ENCODE measurements around the gene PRR19.

The PRR19 gene

DNA sequence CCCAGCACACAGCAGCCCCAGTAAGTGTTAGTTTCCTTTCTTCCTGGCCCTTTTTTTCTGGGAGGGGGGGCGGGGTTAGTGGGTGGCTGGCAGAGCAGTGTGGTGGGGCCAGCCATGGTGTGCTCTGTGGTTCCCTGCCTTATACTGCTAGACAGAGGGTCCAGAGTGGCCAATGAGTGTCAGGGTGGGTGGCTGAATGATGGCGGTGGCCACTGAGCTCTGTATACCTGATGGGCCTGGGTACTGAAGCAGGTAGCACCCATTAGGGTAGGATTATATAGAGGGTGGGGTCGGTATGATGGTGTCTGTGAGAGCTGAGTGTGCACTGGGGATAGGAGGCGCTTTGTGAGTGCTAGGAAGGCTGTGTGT lies 19.1 kb upstream of the PRR19 start:
- DNase-seq = peak in 1 of 56 donors; percentile 31

- peak; percentile 47 to 97 (median 92) for DNase-seq
These were observed 18.5 kb upstream of the PRR19 start for GRCh38 chr19:42283188-42284065.

DNA sequence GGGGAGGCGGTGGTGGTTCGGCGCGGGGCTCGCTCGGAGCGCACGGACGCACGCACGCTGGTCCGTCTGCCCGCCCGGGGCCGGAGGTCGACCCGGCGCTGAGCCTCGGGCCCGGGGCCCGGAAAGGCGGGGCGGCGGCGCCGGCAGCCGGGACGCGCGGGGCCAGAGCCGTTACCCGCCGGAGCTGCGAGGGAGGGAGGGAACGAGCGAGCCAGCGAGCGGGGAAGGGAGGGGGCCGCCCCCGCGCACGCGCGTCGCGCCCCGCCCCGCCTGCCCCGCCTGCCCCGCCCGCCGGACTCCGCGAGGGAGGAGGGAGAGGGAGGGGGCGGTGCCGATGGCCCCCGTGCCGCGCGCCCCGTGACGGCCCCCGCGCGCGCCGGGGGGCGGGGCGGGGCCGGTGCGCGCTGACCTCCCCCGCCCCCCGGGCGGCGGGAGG lies 17.8 kb upstream of the PRR19 start:
- peak in 48 of 56 donors; percentile 39 to 96 (median 81) for DNase-seq

GRCh38 chr19:42284591-42285341 lies 17.2 kb upstream of the PRR19 start:
- peak in 2 of 56 donors; percentile 29 to 56 for DNase-seq

- no peak for DNase-seq
These were observed 16.4 kb upstream of the PRR19 start for GRCh38 chr19:42285541-42285941.

DNA sequence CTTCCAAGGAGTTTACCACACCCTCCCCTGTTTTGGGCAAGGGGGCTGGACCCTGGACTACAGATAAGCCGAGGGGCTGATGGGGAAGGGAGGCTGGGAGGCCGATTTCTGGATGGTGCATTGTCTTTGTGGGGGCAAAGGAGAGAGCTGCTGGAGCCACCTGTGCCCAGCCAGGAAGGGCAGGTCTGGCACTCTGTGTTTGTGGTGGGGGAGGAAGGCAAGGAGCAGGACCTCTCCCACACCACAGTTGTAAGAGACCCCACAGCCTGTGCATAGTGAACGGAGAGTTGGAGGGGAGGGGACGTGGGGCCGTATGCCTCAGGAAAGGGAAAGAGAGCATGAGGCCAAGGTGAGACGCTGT lies 16.0 kb upstream of the PRR19 start:
- no peak for DNase-seq

DNA sequence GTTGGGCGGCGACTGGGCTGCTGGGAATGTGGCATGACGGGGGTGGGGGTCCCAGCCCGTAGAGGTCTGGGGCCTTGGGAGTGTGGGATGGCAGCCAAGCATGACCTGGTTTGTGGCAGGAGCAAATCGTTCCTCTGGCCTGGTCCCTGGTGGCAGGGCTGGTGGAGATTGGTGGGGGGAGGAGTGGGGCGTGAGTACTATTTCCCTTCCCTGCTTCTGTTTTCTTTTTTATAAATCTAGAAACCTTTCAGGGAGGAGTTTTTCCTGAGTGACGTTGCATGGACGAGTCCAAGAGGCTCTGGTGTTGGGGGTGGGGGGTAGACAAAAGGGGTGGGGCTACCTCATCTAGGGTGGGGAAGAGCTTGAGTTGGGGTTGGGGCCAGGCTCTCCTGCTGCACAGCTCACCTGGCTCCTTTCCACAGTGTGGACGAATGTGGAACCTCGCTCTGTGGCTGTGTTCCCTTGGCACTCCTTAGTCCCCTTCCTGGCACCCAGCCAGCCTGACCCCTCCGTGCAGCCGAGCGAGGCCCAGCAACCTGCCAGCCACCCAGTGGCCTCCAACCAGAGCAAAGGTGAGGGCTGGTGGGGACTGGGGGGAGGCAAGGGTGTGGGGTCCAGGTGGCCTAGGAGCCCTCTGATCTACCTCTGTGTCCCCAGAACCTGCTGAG lies 15.4 kb upstream of the PRR19 start:
- DNase-seq = peak in 22 of 56 donors; percentile 11 to 81 (median 36)

GRCh38 chr19:42287017-42287826 lies 14.7 kb upstream of the PRR19 start:
- DNase-seq = no peak

GRCh38 chr19:42287827-42288107 lies 14.2 kb upstream of the PRR19 start:
- DNase-seq = no peak

DNA sequence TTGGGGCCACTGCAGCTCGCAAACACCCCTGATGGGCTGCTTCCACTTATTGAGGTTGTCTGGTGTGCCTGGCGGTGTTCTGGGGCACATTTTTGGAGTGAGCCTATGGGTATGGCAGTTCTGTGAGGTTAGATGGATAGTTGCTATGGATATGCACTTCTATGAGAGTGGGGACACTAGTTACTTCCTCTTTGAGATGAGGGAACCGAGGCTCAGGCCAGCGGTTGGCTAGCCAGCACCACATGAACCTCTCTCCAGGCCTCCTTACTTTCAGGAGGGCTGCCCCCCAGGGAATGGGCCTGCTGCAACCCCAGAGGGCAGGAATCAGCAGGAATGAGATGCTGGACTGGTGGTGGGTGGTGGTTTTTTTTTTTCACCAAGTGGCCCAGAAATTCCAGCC lies 13.5 kb upstream of the PRR19 start:
- DNase-seq = no peak

GRCh38 chr19:42288881-42289555 lies 12.9 kb upstream of the PRR19 start:
- no peak for DNase-seq

DNA sequence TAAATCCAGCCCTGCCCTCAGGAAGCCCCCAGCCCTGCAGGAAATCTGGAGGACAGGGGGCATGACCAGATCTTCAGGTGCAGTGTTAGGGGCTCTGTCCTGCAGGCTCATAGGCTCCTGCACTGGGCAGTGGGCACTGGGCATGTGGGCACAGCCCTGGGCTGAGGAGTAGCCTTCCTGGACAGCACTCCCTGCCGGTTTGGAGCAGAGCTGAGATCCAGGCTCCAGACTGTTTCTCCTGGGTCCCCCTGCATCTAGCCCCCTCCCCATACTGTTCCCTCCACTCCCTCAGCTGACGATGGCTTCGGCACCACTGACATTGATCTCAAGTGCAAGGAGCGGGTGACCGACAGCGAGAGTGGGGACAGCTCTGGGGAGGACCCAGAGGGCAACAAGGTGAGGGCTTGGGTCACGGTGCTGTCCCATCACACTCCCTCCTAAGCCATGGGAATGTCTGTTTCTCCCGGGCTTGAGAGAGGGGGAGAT lies 12.3 kb upstream of the PRR19 start:
- no peak for DNase-seq

DNA sequence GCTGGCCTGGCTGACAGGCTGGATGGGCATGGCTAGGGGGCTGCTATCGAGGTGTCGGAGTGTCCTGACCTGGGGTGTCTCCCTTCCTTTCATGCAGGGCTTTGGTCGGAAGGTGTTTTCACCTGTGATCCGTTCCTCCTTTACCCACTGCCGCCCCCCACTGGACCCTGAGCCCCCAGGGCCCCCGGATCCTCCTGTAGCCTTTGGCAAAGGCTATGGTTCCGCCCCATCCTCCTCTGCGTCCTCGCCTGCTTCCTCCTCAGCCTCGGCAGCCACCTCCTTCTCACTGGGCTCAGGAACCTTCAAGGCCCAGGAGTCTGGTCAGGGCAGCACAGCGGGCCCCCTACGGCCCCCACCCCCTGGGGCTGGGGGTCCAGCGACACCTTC lies 11.8 kb upstream of the PRR19 start:
- DNase-seq = no peak

DNA sequence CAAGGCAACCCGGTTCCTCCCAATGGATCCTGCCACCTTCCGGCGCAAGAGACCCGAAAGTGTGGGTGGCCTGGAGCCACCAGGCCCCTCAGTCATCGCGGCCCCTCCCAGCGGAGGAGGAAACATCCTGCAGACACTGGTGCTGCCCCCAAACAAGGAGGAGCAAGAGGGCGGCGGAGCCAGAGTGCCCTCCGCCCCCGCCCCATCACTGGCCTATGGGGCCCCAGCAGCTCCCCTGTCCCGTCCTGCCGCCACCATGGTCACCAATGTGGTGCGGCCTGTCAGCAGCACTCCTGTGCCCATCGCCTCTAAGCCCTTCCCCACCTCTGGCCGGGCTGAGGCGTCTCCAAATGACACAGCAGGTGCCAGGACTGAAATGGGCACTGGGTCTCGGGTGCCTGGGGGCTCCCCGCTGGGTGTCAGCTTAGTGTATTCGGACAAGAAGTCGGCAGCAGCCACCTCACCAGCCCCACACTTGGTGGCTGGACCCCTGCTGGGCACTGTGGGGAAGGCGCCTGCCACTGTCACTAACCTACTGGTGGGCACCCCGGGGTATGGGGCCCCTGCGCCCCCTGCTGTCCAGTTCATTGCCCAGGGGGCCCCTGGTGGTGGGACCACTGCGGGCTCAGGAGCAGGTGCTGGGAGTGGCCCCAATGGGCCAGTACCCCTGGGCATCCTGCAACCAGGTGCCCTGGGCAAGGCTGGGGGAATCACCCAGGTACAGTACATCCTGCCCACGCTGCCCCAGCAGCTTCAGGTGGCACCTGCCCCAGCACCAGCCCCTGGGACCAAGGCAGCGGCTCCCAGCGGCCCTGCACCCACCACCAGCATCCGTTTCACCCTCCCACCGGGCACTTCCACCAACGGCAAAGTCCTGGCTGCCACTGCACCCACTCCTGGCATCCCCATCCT lies 11.2 kb upstream of the PRR19 start:
- DNase-seq = no peak

DNA sequence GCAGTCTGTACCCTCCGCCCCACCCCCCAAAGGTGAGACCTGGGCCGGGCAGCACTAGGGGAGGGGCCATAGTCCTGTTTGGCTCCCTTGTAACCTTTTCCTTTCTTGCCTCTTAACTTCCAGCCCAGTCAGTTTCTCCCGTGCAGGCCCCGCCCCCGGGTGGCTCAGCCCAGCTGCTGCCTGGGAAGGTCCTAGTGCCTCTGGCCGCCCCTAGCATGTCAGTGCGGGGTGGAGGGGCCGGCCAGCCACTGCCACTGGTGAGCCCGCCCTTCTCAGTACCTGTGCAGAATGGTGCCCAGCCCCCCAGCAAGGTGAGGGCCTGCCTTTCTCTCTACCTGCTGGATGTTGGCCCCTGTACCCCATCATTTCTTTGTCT lies 10.5 kb upstream of the PRR19 start:
- DNase-seq = no peak

- DNase-seq = no peak
These were observed 9.6 kb upstream of the PRR19 start for GRCh38 chr19:42292042-42292960.

DNA sequence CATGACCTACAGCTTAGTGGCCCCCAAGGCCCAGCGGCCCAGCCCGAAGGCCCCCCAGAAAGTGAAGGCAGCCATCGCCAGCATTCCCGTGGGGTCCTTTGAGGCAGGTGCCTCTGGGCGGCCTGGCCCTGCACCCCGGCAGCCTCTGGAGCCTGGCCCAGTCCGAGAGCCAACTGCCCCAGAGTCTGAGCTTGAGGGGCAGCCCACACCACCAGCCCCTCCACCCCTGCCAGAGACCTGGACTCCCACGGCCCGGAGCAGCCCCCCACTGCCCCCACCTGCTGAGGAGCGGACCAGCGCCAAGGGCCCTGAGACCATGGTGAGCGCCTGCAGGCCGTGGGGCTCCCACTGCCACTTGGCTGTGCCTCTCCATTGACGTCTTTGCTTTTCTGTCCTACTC lies 9.0 kb upstream of the PRR19 start:
- DNase-seq = no peak

- no peak for DNase-seq
These were observed 8.4 kb upstream of the PRR19 start for GRCh38 chr19:42293540-42293939.

- DNase-seq = no peak
These were observed 8.0 kb upstream of the PRR19 start for GRCh38 chr19:42293948-42294347.

Measured in amygdala (tissue), 56 donors.